Peyer's patch (tissue), 4 donors: ENCODE results near the gene BEX4.

Experiments
- POLR2A ChIP-seq, 2 donors: fragments of 450-650 bp; IDR thresholded peaks; one replicate each; pipeline ENCODE4 v1.5.1; 2017; ENCODE audit warnings: antibody characterized with exemption in 2 of 2, mild to moderate bottlenecking in 2 of 2, moderate library complexity in 2 of 2
- TF ChIP-seq, protein P1 (sequence below), 6 experiments: fragments of 450-650 bp in 4 of 6; fragments of 200-600 bp in 2 of 6; sonication (generic) in 1 of 6; IDR thresholded peaks; one replicate each; pipeline ENCODE4 v1.5.1; 2017 to 2019; ENCODE audit warnings: antibody characterized with exemption in 6 of 6, mild to moderate bottlenecking in 3 of 6, moderate library complexity in 1 of 6

DNA sequence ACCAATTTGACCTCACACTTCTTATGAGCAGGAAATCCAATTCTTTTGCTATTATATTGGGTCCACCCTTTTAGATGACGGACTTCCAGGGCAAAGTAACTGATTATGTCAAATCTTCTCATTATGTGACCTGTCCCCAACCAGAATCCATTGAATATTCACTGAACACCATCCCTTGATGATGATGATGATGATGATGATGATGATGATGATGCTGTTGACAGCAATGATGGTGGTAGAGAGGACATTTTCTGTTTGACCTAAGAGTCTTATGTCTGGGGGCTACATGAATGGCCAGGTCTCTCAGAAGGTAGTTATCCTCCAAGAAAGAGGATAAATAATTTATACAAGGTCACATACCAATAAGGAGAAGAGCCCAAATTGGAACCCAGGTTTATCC is 34.9 kb downstream of the BEX4 start:
- TF ChIP-seq, protein P1, sequence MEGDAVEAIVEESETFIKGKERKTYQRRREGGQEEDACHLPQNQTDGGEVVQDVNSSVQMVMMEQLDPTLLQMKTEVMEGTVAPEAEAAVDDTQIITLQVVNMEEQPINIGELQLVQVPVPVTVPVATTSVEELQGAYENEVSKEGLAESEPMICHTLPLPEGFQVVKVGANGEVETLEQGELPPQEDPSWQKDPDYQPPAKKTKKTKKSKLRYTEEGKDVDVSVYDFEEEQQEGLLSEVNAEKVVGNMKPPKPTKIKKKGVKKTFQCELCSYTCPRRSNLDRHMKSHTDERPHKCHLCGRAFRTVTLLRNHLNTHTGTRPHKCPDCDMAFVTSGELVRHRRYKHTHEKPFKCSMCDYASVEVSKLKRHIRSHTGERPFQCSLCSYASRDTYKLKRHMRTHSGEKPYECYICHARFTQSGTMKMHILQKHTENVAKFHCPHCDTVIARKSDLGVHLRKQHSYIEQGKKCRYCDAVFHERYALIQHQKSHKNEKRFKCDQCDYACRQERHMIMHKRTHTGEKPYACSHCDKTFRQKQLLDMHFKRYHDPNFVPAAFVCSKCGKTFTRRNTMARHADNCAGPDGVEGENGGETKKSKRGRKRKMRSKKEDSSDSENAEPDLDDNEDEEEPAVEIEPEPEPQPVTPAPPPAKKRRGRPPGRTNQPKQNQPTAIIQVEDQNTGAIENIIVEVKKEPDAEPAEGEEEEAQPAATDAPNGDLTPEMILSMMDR (IDR thresholded peaks at IDR 0.05), result no peak
- no peak for TF ChIP-seq POLR2A (IDR thresholded peaks at IDR 0.05)
